Measurements from ENCODE around the gene VPS13D.

The VPS13D gene

GRCh38 chr1:12553963-12554362 is 324.1 kb downstream of the VPS13D start:
- no peak for DNase-seq (ENCODE audit: low spot score)

DNA sequence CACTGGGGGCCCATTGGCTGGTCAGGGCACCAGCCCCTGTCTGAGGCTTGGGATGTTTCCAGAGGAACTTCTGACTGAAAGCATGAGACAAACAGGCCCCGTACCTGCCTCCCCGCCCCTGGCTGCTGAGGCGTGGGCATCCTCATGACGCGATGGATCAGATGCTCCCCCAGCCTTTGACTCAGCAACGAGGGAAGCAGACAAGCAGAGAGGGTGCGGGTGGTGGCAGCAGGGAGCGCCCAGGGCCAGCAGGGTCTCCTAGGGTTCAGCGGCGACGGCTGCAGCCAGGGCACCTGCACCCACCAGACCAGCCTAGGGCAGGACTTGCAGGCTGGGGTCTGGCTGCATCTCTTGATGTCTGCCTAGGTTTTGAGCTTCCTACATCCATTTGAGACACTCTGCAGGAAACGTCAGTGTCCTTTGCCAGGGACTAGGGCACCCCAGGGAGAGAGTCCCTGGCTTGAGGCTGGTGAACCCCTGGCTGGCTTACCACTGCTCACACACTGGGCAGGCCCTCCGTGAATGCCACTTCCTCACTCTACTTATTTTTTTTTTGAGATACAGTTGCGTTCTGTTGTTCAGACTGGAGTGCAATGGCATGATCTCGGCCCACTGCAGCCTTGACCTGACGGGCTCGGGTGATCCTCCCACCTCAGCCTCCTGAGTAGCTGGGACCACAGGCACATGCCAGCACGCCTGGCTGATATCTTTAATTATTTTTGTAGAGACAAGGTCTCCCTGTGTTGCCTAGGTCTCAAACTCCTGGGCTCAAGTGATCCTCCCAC is 324.9 kb downstream of the VPS13D start:
- no peak for DNase-seq (ENCODE audit: low spot score)

GRCh38 chr1:12555411-12556367 is 325.9 kb downstream of the VPS13D start:
- no peak for DNase-seq (ENCODE audit: low spot score)

- DNase-seq (ENCODE audit: low spot score) = no peak
These were observed 326.6 kb downstream of the VPS13D start for GRCh38 chr1:12556368-12556930.

GRCh38 chr1:12556957-12557935 is 327.4 kb downstream of the VPS13D start:
- DNase-seq (ENCODE audit: low spot score) = no peak

GRCh38 chr1:12561121-12561520 is 331.3 kb downstream of the VPS13D start:
- DNase-seq (ENCODE audit: low spot score) = no peak

Data from hematopoietic multipotent progenitor cell treated with erythropoietin and hydrocortisone succinate and interleukin-3 and kit ligand, for 15 days (in vitro differentiated cells).